D341Med (cell line): ENCODE results near the gene GLRA3.
"Not testable (repeated sequence)": the region's sequence is repeated elsewhere in the genome, so short reads cannot be mapped to it uniquely, and the experiment has no call there.

Source experiments
- DNase-seq: peaks from one replicate; pipeline ENCODE4 v3.0.0; 2012; ENCODE audit warnings: low spot score

GLRA3 gene

GRCh38 chr4:174713181-174713580, 115.9 kb downstream of the GLRA3 start:
- DNase-seq = no peak

GRCh38 chr4:174709526-174709925, 119.5 kb downstream of the GLRA3 start:
- no peak for DNase-seq

GRCh38 chr4:174708381-174708780, 120.7 kb downstream of the GLRA3 start:
- DNase-seq = no peak

DNA sequence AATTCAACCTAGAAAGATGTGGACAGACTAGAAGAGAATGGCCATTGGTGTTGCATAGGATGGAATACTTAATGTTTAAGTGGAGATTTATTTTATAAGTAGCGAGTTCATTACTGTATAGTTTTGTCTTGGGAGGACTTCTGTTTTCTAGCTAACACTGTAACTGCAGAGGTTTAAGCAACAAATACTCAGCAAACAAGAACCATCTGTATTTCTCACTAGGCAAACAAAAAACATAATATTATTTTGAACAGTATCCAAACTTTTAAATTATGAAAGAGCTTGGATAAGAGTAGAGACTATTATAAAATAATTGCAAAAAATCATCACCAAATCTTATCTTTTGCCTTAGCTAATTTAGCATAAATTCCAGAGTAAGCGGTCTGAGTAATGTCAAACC, 121.1 kb downstream of the GLRA3 start:
- DNase-seq = no peak

GRCh38 chr4:174707051-174707676, 121.9 kb downstream of the GLRA3 start:
- DNase-seq = no peak

DNA sequence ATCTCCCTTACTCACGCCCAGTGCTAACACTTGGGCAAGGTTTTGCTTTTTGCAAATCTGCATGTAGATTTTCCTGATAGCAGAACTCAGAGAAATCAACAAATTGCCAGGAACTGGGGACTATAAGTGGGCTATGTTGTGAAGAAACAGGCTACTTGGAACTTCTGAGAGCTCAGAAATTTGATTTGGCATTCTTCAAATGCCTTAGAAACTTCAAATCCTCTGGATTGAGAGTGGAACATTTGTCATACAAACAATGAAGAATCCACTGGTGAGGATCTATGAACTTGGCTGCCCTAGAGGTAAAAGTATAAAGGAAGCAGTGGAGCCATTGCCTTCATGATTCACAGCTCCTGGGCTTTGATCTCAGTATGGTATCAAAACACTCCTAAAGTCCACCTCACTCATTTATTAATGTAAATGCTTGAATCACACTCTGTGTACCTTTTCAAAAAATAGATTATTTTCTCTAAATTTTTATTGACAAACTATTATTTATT, 126.0 kb downstream of the GLRA3 start:
- DNase-seq = no peak

DNA sequence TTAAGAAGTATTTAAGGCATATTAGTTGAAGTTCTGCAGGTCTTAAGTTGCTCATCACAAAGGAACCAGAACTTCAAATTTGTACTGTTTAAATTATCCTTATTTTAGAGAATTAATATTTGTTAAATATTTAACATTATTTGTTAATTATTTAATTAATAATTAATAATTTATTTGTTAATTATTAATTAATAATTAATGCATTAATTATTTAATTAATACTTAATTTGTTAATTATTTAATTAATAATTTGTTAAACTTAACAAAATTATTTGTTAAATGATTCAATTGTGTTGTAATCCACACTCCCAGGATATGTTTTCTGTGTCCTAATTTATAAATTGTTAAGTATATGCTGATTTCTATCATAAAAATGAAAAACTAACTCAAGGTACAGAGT, 129.4 kb downstream of the GLRA3 start:
- no peak for DNase-seq

- no peak for DNase-seq
Measured at GRCh38 chr4:174697896-174698295, 131.2 kb downstream of the GLRA3 start.

DNA sequence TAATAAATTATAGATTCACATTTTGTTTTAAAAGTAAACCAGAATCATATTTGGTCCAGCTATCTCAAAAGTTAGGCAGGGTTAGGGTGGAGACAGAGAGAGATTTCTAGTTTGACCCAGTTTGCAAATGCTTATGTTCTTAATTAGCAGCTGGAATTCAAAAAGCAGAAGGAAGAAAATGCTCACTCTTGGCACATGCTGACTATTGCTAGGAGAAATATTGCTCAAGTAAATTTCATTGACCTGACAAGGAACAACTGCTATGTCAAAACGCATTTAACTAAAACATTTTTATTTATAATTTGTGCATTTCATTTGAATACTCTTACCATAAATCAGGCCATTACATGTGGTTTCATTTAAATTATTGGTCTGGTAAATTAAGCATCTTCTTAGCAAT, 131.8 kb downstream of the GLRA3 start:
- no peak for DNase-seq

DNA sequence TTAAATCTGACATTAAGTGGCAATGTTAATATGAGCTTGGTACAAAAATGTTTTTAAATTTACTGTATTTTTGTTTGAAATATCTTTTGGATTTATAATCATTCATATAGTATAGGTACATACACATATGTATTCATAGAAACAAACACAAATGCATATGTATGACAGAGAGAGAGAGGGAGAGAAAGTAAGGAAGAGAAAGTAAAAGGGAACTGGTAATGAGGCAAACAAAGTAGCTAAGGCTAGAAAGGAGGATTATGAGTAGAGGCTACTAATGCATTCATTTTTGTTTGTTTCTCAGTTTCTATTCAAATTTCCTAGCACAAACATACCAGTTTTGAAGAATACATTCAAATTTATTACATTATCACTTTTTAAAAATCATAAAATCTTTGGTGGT, 132.4 kb downstream of the GLRA3 start:
- DNase-seq = no peak

DNA sequence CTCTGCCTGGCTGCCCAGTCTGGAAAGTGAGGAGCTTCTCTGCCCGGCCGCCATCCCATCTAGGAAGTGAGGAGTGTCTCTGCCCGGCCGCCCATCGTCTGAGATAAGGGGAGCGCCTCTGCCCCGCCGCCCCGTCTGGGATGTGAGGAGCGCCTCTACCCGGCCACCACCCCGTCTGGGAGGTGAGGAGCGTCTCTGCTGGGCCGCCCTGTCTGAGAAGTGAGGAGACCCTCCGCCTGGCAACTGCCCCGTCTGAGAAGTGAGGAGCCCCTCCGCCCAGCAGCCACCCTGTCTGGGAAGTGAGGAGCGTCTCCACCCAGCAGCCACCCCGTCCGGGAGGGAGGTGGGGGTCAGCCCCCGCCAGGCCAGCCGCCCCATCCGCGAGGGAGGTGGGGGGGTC, 137.2 kb downstream of the GLRA3 start:
- not testable (repeated sequence) for DNase-seq

GRCh38 chr4:174690665-174691064, 138.4 kb downstream of the GLRA3 start:
- DNase-seq = no peak

DNA sequence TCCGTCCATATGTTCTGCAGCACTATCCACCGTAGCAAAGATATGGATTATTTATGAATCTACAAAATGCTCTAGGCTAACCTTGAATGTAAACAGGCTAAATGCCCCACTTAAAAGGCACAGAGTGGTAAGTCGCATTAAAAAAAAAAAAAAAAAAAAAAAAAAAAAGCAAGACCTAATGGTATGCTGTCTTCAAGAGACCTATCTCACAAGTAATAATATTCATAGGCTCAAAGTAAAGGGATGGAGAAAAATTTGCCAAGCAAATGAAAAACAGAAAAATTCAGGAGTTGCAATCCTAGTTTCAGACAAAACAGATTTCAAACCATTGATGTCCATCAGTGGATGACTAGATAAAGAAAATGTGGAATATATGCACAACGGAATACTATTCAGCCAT, 139.4 kb downstream of the GLRA3 start:
- DNase-seq = no peak

GRCh38 chr4:174686826-174687225, 142.2 kb downstream of the GLRA3 start:
- no peak for DNase-seq

DNA sequence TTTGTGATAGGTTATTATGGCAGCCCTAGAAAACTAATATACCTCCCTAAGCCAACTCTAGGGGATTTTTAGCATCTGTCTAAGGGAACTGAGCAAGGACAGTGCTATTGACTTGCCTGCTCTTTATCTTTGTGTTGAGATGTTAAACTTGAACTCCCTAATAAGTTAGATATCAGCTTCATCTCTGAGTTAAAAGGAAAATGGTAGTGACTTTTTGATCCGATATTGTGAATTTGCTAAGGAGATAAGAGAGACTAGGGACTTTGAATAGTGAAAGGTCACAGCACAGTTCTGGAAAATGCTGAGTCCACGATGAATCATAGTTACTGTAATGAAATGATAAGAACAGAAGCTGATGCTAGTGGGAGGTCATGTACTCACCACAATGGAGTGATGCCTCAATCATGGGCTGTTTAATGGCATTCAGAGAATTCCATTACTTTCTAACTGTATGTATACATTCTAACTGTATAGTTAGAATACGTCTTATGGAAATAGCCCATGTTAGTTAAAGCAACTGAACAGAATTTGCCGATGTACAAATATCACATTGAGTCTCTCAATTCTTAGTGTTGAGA, 147.2 kb downstream of the GLRA3 start:
- DNase-seq = no peak

GRCh38 chr4:174674305-174674840, 154.7 kb downstream of the GLRA3 start:
- no peak for DNase-seq

- no peak for DNase-seq
Measured at GRCh38 chr4:174673865-174674264, 155.2 kb downstream of the GLRA3 start.

DNA sequence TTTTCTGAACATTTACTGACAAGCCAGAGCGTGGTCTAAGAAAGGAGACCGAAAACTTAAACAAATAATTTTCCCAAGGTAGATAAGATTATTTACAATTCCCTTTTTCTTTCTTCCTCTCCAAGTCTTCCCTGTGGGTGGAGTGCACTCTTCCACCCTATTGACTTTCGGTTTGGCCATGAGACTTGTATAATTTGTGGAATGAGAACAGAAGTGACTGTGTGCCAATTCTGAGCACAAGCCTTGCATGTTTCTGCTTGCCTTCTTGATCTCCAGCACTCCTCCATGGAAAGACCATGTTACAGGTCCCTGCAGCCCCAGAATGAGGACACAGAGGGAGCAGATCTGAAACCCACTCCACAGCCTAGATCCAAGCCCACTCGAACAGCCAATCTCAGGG, 156.8 kb downstream of the GLRA3 start:
- no peak for DNase-seq

DNA sequence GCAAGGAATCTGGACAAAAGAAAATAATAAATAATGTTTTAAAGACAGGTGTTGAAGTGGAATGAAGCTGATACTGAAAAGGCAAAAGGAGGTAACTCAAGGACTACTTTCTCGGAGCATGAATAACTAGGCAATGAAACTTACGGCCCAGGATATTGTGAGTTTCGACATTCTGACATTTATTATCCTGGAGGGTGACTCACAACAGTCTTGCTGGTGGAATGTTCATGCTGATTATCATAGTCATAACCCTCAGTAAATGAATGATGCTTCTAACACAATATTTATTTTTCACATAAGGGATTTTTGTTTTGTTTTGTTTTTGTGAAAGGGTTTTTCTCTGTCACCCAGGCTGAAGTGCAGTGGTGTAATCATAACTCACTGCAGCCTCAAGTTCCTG, 159.8 kb downstream of the GLRA3 start:
- no peak for DNase-seq

GRCh38 chr4:174665799-174666198, 163.2 kb downstream of the GLRA3 start:
- DNase-seq = no peak

DNA sequence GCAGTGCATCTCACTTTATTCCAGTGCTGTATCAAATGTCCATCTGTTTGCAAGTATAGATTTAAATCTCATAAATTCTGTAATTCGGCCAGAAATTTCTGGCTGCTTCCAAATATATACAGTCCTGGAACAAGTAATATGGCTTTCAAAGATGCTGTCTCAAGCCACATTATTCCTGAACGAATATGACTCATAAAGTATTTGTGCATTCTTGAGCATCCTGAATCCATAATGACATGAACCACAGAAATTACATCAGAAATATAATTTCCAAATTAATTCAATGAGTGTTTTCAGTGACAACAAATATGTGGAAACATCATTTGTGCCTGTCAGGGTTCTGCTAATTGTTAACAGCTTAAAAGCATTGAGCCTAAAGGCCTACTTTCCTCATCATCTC, 165.8 kb downstream of the GLRA3 start:
- no peak for DNase-seq

DNA sequence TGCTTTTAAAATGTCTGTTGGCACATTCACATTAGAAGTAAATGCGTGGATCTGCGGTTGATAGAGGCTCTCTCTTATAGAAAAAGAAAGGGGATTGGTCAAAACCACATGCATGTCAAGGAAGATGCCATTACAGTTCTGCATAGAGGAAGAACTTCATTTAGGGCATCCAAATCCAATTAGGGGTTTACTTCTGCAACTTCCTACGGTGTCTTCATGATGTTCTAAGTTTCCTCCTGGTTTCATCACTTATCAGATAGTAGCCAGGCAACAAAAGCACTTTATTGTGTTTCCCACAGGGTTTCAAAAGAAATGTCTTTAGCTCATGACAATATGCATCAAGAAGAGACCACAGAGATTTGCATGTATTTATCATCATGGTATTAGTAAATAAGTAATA, 170.8 kb downstream of the GLRA3 start:
- DNase-seq = no peak

DNA sequence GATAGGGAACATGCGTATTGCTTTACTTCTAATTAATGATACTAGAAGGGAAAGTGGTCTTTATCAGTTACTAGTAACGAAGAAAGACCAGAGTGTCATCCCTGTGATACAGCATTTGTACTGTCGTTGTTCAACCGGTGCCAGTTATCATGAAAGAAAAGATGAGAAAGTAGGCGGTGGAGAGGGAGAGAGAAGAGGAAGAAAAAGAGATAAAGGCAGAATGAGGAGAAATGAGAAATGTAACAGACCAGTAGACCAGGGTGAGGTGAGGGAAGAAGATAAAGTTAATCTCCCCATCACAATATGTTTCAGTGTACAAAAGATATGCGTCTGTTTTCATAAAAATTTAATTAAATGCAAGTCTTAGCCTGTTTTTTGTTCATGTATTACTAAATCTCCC, 171.6 kb downstream of the GLRA3 start:
- DNase-seq = no peak

DNA sequence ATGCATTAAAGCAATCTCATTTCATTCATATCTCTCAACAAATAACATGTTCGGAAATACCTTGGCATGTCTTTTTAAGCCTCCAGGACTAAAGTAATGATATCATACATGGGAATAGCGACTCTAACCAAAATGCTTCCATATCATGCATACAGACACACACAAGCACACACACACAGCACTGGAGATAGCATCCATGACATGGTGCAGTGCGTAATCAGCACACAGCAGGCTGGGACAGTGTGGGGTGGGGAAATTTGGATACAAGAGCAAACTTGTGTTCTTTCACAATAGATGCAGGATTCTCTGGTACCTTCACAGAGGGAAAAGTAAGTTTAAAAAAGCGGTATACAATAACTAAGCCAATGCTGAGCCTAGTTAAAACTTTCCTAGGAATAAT, 174.4 kb downstream of the GLRA3 start:
- DNase-seq = no peak
